ENCODE results near the gene LITAFD. TPM values are rescaled to one million over a fixed set of nuclear protein-coding genes. Genes with fewer than 3 reads are reported as not detected.

Gene LITAFD
- polyA plus RNA-seq, 1 donor from 2014 or later: not detected

DNA sequence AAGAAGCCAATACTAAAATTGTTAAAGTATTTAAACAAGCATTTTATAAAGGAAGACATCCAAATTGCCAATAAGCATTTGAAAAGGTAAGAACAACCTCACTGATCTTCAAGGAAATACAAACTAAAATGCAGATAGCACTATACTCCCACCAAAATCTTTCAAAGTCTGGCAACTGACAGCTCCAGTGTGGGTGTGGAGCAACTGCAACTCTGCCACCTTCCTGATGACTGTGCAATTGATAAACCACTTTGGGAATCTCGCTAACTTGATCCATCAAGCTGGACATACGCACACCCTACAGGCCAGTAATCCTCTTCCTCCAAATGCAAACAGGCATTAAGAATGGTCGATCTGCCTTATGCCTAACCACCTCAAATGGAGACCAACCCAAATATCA lies 31.9 kb downstream of the LITAFD start:
- Histone ChIP-seq H3K79me2 (replicated peaks; ENCODE audit: insufficient read depth, low read length) (no peaks in the 10 kb centered on the region), H3K36me3 (ENCODE audit: insufficient read depth, low read length) (peaks cover 18% of the 10 kb centered on the region), H4K20me1 (ENCODE audit: insufficient read depth) (no peaks in the 10 kb centered on the region)

GRCh38 chr16:8915722-8916301 lies 33.7 kb downstream of the LITAFD start:
- Histone ChIP-seq H3K4me2 (ENCODE audit: low read length) (no peak overlapping the region), H3K4me3 (ENCODE audit: low read length) (no peak overlapping the region), H3K9me2 (ENCODE audit: insufficient read depth, low read length) (no peaks in the 10 kb centered on the region), H3K27me3 (ENCODE audit: insufficient read depth, low read depth, low read length) (no peaks in the 10 kb centered on the region), H3K9ac (ENCODE audit: low read length) (no peak overlapping the region), H3K36me3 (ENCODE audit: insufficient read depth, low read length) (peaks cover 20% of the 10 kb centered on the region), H3K27ac (ENCODE audit: low read length) (no peak overlapping the region), H4K20me1 (ENCODE audit: insufficient read depth) (no peaks in the 10 kb centered on the region), H3K9me3 (ENCODE audit: low read length) (no peaks in the 10 kb centered on the region), H3K79me2 (replicated peaks; ENCODE audit: insufficient read depth, low read length) (no peaks in the 10 kb centered on the region), H3F3A (ENCODE audit: insufficient read depth, low read length, poor library complexity, severe bottlenecking) (no peaks in the 10 kb centered on the region), H2AFZ (ENCODE audit: low read depth, low read length) (no peak overlapping the region)
- no peak for TF ChIP-seq REST (IDR thresholded peaks at IDR 0.05; ENCODE audit: borderline replicate concordance)
- no peak for TF ChIP-seq CTCF (IDR thresholded peaks at IDR 0.05; ENCODE audit: poor library complexity, severe bottlenecking)
- no peak for TF ChIP-seq MXI1 (conservative IDR thresholded peaks at IDR 0.05; ENCODE audit: poor library complexity, severe bottlenecking)
- TF ChIP-seq TAF1 (IDR thresholded peaks at IDR 0.05; ENCODE audit: low read depth): no peak

More for the DNA sequence above, 31.9 kb downstream of the LITAFD start:
- Histone ChIP-seq H2AFZ (ENCODE audit: low read depth, low read length) (no peak overlapping the region), H3K27me3 (ENCODE audit: insufficient read depth, low read depth, low read length) (no peaks in the 10 kb centered on the region), H3K4me2 (ENCODE audit: low read length) (no peak overlapping the region), H3K9ac (ENCODE audit: low read length) (no peak overlapping the region), H3K4me3 (ENCODE audit: low read length) (no peak overlapping the region), H3K9me3 (ENCODE audit: low read length) (no peaks in the 10 kb centered on the region), H3K9me2 (ENCODE audit: insufficient read depth, low read length) (no peaks in the 10 kb centered on the region), H3F3A (ENCODE audit: insufficient read depth, low read length, poor library complexity, severe bottlenecking) (no peaks in the 10 kb centered on the region), H3K27ac (ENCODE audit: low read length) (no peak overlapping the region)
- no peak for TF ChIP-seq MXI1 (conservative IDR thresholded peaks at IDR 0.05; ENCODE audit: poor library complexity, severe bottlenecking)
- TF ChIP-seq POLR2AphosphoS5 (IDR thresholded peaks at IDR 0.05): no peak
- TF ChIP-seq REST (IDR thresholded peaks at IDR 0.05; ENCODE audit: borderline replicate concordance): no peak
- no peak for TF ChIP-seq CTCF (IDR thresholded peaks at IDR 0.05; ENCODE audit: poor library complexity, severe bottlenecking)
- no peak for TF ChIP-seq TAF1 (IDR thresholded peaks at IDR 0.05; ENCODE audit: low read depth)
- TF ChIP-seq RAD21 (conservative IDR thresholded peaks at IDR 0.05): no peak
- TF ChIP-seq EZH2 (IDR thresholded peaks at IDR 0.05; ENCODE audit: borderline replicate concordance, insufficient read depth, low read length, poor library complexity, severe bottlenecking): no peak
